BE2C (cell line): ENCODE measurements around the gene EFEMP1.

ENCODE experiments used
- DNase-seq: peaks from one replicate; pipeline ENCODE4 v3.0.0-alpha.2; 2020
- H3K27me3 ChIP-seq: fragments of 250-450 bp; sonication (Bioruptor Pico); 2 replicates; pipeline ENCODE4 v1.5.1; 2020; ENCODE audit warnings: mild to moderate bottlenecking
- H3K36me3 ChIP-seq: fragments of 250-450 bp; sonication (Bioruptor Pico); 2 replicates; pipeline ENCODE4 v1.5.1; 2020; ENCODE audit warnings: mild to moderate bottlenecking
- H3K4me1 ChIP-seq: fragments of 250-450 bp; sonication (Bioruptor Pico); 2 replicates; pipeline ENCODE4 v1.5.1; 2020
- H3K4me3 ChIP-seq: 2 replicates; pipeline ENCODE4 v1.5.1; 2011; ENCODE audit warnings: low read depth, low read length
- H3K9me3 ChIP-seq: fragments of 250-450 bp; sonication (Bioruptor Pico); 2 replicates; pipeline ENCODE4 v1.5.1; 2020
- CTCF ChIP-seq: IDR thresholded peaks from 2 replicates; pipeline ENCODE4 v1.5.1; 2012; ENCODE audit warnings: mild to moderate bottlenecking, low read depth, low read length

The EFEMP1 gene

GRCh38 chr2:55891671-55892094, 31.9 kb downstream of the EFEMP1 start:
- Histone ChIP-seq H3K9me3 (no peaks in the 10 kb centered on the region), H3K27me3 (peaks cover 7% of the 10 kb centered on the region; the same call in 1 of the 2 replicates), H3K36me3 (no peaks in the 10 kb centered on the region), H3K4me3 (no peak overlapping the region), H3K4me1 (no peaks in the 10 kb centered on the region)
- no peak for DNase-seq
- TF ChIP-seq CTCF = no peak

DNA sequence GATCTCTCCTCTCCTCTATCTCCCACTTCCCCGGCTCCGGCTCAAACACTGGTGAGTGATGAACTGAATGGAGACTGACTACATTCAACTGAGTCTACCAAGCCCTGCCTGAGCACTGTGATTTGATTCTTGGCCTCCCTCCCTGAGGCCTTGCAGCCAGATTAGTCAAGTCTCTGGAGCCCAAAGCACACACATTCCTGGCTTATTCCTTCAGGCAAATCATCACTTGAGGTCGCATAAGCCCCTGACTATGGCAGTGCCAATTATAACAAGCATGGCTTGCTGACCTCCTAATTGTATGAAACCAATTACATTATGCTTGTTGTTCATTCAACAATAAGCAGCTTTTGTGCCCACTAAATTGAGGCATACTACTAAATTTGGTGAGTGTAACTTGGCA, 34.6 kb downstream of the EFEMP1 start:
- H3K36me3 ChIP-seq = no peaks in the 10 kb centered on the region
- peaks cover 7% of the 10 kb centered on the region; the same call in 1 of the 2 replicates for H3K27me3 ChIP-seq
- DNase-seq = no peak
- TF ChIP-seq CTCF = no peak
- no peaks in the 10 kb centered on the region for H3K4me1 ChIP-seq
- H3K9me3 ChIP-seq = no peaks in the 10 kb centered on the region
- H3K4me3 ChIP-seq = no peak overlapping the region

DNA sequence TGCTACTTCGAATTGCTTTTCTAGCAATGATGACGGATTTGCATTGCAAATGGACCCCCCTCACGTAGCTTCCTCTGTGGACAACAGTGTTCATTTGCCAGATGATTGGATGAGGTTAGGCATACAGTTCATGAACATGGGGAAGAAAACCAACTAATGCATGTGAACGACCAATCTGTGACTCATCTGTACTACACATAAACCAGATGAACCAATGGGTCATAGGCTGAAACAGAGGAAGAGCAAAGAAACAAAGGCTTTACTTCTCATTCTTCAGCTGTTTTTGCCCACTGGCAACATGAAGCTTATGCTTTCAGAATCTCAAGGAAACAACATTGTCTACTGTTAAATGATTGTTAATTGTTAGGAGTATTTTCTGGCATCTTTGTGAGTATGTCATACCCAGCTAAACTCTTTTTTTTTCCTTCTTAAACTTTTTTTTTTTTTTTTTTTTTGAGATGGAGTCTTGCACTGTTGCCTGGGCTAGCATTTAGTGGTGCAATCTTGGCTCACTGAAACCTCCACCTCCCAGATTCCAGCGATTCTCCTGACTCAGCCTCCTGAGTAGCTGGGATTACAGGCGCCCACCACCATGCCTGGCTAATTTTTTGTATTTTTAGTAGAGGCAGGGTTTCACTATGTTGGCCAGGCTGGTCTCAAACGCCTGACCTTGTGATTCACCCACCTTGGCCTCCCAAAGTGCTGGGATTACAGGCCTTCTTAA, 35.5 kb downstream of the EFEMP1 start:
- no peaks in the 10 kb centered on the region for H3K4me1 ChIP-seq
- H3K27me3 ChIP-seq = 0 out of 2 replicates have a peak, but pooled peaks cover 4% of the 10 kb centered on the region
- no peak for DNase-seq
- H3K9me3 ChIP-seq = no peaks in the 10 kb centered on the region
- no peaks in the 10 kb centered on the region for H3K36me3 ChIP-seq
- H3K4me3 ChIP-seq = no peak overlapping the region
- no peak for TF ChIP-seq CTCF

DNA sequence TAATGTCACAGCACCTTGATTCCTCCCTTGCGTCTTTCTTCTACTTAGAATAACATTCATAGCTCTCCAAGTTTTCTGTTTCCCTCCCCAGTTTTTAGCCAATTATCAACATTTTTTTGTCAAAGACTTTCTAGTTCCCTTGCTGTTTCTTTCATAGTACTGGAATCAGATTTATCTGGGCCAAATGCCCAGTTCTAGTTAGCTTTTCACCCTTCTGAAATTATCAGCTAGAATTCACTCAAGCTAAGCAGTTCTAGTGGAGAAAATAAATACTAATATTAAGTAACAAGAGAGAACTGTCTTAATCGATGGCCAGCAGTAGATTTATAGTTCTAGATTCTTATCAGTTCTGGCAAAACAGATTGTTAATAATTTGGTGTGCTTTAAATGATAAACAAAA, 36.2 kb downstream of the EFEMP1 start:
- H3K36me3 ChIP-seq = no peaks in the 10 kb centered on the region
- DNase-seq = no peak
- 0 out of 2 replicates have a peak, but pooled peaks cover 3% of the 10 kb centered on the region for H3K27me3 ChIP-seq
- H3K4me1 ChIP-seq = no peaks in the 10 kb centered on the region
- no peak for TF ChIP-seq CTCF
- no peak overlapping the region for H3K4me3 ChIP-seq
- no peaks in the 10 kb centered on the region for H3K9me3 ChIP-seq

DNA sequence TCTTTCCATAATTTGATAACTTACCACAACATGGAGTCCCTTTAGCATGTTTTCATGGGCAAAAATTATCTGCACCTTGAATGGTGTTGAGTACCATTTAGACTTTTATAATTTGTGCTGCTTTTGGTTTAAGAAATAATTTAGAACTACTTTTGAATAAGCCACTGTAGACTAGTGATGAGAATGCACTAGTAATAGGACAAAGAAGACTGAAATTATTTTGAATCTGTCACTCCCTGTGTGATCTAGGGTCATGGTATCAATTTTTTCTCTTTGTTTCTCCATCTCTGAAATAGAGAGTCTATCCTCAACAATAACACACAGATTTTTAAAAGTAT, 37.7 kb downstream of the EFEMP1 start:
- no peak for DNase-seq
- Histone ChIP-seq H3K9me3 (no peaks in the 10 kb centered on the region), H3K36me3 (no peaks in the 10 kb centered on the region), H3K4me1 (no peaks in the 10 kb centered on the region), H3K27me3 (no peaks in the 10 kb centered on the region), H3K4me3 (no peak overlapping the region)
- no peak for TF ChIP-seq CTCF

DNA sequence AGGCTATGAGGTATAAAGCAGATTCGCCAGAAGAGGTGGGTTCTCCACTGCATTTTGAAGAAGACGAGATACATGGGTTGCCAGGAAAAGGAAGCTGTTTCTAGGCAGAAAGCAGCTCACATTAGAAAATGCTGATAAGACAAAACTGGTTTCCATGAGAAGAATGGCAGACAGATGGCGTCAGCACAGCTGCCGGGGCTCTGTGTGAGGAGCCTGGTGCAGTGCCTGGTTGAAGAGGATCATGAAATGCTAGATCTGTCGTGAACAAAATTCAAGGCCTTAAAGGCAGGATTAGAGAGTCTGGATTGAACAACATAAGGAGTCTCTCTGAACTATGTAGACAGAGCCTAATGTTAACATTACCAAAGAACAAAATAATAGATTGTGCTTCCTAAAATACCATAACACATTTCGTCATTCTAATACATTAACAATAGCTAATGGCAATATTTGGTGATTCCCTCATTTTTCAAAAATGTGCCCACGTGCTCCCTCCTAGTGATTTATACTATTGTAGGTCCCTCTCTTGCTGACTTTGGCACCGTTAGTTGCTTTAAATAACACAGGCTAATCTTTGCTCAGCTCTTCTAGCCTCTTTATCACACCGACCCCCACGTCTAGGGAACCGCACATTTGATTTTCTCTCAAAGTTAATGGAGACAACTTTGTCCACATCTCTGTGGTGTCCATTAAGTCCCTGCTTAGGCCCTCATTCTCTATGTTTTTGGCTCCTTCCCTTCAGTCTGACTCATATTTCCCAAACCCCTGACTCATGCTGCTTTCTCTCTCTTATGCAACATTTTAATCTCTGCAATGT, 38.2 kb downstream of the EFEMP1 start:
- Histone ChIP-seq H3K36me3 (no peaks in the 10 kb centered on the region), H3K4me1 (no peaks in the 10 kb centered on the region), H3K4me3 (no peak overlapping the region), H3K9me3 (no peaks in the 10 kb centered on the region), H3K27me3 (no peaks in the 10 kb centered on the region)
- no peak for DNase-seq
- no peak for TF ChIP-seq CTCF
